Fibroblast of skin of abdomen (primary cell): Measurements from ENCODE around the gene DHX40.
"Not testable (repeated sequence)": the region's sequence is repeated elsewhere in the genome, so short reads cannot be mapped to it uniquely, and the experiment has no call there.

Experiments
- DNase-seq: peaks from one replicate; pipeline ENCODE4 v3.0.0-alpha.2; 2013

Gene DHX40

DNA sequence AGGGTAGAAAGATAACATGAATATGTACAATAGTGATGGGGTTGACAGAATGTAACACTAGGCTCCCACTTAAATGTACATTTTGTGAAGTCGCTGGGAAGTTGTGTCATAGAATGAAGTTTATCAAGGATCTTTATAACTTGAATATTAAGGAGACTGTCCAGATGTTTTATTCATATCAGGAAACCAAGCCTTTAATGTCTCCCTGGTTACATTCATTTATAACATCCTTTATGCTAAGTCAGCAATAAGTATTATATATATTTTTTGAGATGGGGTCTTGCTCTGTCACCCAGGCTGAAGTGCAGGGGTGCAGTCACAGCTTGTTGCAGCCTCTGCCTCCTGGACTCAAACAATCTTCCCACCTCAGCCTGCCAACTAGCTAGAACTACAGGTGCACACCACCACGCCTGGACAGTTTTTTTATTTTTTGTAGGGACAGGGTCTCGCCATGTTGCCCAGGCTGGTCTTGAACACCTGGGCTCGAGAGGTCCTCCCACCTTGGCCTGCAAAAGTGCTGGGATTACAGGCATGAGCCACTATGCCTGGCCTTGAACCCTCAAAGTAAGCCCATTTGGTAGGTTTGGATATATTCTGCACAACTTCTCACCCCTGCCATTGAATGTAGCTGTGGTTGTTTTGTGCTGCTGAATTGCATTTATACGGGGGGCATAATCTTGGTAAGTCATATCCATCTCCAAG, 68.4 kb downstream of the DHX40 start:
- DNase-seq, result no peak

DNA sequence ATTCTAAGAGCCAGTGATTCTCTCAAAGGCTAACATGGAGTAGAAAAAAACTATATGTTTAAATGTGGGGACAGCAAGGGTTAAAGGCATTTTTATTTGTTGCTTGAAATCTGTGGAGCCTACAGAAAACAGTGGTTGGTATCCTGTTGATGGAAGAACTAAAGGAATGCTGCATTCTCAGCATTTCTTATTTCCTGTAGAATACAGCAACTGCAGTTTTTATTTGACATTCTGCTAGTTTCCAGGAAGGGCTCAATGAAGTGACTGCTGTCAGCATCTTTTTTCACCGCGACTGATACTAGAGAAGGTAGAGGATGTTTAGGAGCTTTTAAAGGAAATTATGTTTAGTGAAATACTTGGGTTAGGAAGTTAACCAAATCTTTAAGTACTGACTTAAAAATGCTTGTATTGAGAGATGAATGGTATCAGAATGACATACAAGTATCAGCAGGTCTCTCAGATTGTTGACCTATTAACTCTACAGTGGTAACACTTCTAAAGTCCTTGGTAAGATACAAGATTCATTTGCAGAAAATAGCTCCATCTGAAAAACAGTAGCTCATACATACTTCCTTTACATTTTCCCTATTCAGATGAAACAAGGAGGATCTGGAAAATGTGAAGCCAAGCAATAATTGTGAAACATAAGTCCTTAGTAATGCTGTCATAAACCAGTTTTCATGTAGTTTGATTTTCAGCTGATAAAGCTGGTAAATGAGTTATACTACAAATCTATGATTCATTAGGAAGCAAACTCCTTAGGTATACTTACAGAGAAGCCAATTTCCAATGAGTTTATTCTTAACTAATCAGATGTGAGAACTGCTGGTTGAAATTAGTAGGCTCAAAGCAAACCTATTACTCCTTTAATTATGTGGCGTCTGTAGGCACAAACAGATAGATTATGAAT, 69.5 kb downstream of the DHX40 start:
- DNase-seq, result peak; percentile 18

DNA sequence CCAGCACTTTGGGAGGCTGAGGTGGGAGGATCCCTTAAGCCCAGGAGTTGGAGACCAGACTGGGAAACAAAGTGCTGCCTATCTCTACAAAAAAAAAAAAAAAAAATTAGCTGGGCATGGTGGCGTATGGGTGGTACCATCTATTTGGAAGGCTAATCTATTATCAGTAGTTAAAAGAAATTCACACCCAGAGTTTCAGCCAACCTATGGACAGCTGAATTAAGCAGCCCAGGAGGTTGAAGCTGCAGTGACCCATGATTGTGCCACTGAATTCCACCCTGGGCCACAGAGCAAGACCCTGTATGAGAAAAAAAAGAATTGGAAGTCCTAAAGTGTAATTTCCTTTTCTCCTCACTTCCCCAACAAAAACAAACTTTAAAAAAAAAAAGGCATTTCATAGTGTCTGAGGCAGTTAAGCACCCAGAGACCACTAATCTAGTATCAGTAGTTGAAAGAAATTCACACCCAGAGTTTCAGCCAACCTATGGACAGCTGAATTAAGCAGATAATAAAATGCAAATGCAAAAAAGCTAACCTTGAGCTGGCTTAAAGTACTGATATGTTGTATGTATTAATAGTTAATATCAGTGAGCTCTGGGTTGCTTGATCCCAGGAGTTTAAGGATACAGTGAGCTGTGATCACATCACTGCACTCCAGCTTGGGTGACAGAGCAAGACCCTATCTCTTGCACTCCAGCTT, 72.4 kb downstream of the DHX40 start:
- no peak for DNase-seq

- DNase-seq, result no peak
Measured at GRCh38 chr17:59638553-59638952, 73.1 kb downstream of the DHX40 start.

DNA sequence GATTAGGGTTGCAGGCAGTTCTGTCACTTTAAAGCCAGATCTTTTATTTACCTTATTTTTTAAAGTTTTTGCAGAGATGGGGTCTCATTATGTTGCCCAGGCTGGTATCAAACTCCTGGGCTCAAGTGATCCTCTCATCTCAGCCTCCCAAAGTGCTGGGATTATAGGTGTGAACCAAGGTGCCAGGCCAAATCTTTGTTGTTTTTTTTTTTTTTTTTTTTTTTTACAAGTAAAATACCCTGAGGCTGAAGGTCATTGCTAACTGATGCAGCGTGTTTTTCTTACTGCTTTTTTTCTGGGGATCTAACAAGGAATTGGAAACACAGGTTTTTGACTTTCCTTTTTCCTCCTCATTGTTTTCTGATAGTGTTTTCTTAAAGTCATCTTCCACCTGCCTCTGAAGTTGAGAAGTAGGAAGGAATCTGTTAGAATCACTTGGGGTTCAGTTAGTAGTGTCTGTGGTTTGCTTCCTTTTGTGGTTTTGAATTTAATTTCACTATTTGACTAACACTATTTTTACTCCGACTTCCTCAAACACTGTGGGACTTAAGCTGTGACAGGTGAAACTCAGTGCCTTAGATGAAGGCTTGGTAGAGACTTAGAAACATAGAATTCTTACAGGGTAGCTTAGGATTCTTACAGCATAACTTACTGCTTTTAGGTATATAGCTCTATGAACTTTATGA, 76.5 kb downstream of the DHX40 start:
- no peak for DNase-seq

GRCh38 chr17:59642565-59642964, 77.2 kb downstream of the DHX40 start:
- DNase-seq, result no peak

- peak; percentile 28 for DNase-seq
Measured at GRCh38 chr17:59643159-59644140, 78.0 kb downstream of the DHX40 start.

DNA sequence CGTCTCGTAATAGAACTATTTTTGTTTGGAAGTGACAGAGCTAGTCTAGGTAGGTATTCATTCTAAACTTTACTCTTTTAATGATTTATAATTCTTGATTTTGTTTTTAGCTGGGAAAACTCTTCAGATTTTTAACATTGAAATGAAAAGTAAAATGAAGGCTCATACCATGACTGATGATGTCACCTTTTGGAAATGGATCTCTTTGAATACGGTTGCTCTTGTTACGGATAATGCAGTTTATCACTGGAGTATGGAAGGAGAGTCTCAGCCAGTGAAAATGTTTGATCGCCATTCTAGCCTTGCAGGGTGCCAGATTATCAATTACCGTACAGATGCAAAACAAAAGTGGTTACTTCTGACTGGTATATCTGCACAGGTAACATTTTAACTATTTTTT, 81.9 kb downstream of the DHX40 start:
- DNase-seq, result no peak

GRCh38 chr17:59649886-59650285, 84.5 kb downstream of the DHX40 start:
- DNase-seq, result no peak

DNA sequence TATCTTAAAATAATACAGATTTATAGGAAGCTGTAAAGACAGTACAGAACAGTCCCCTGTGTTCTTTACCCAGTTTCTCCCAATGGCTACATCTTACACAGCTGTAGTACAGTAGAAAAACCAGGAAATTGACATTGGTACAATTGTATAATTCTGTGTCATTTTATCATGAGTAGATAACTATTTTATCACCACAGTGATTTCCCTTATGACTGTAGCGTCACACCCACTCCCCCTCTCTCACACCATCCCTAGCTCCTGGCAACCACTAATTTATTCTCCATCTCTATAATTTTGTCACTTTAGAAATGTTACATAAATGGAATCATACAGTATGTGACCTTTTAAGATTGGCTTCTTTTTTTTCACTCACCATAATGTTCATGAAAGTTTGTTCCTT, 85.2 kb downstream of the DHX40 start:
- no peak for DNase-seq

- no peak for DNase-seq
Measured at GRCh38 chr17:59651346-59651745, 85.9 kb downstream of the DHX40 start.

GRCh38 chr17:59652119-59652518, 86.7 kb downstream of the DHX40 start:
- peak; percentile 33 for DNase-seq

- not testable (repeated sequence) for DNase-seq
Measured at GRCh38 chr17:59656624-59657023, 91.2 kb downstream of the DHX40 start.
